ENCODE measurements around the gene CBARP. TPM values are rescaled to one million over a fixed set of nuclear protein-coding genes. Genes with fewer than 3 reads are reported as not detected.
A peak's percentile ranks its signal among the peaks of the same experiment; 100 is the strongest.

CBARP gene
- total RNA-seq, 1 experiment from 2014 or later = 23.8 TPM

DNA sequence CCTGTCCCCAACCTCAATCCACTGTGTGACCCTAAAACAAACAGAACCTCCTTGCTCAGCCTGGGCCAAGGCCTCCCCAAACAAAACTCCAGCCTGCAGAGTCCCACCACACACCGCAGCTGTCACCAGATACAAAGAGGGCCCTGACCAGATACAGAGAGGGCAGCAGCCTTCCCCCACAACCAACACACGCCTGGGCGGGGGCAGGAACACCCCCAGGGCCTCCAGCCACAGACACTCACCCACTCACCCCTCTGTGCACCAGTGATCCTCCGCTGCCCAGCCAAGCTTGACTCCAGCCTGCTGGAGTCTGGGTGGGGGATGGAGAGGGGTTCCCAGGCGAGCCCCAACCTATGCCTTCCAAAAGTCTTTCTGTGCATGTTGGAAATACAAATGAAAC, 25.4 kb upstream of the CBARP start:
- DNase-seq (ENCODE audit: low read depth, low spot score) (no peak), ATAC-seq (no peak)
- BruUV-seq (replicated peaks) = no TSS peak
- Histone ChIP-seq H3K36me3 (ENCODE audit: control insufficient read depth in 1 of 2, insufficient read depth in 2 of 2, low read length in 2 of 2) (peaks cover 0 to 2% of the 10 kb centered on the region in 2 experiments; a peak in 2 of 4 replicates), H3K4me2 (ENCODE audit: low read length) (peak overlapping the region; percentile 98), H2AFZ (ENCODE audit: low read depth, low read length, poor library complexity, severe bottlenecking) (no peak overlapping the region), H3K27ac (ENCODE audit: low read depth, low read length) (peak overlapping the region; percentile 99), H3K9me2 (ENCODE audit: insufficient read depth) (no peaks in the 10 kb centered on the region), H3K79me2 (ENCODE audit: insufficient read depth, low read length) (peaks cover 10% of the 10 kb centered on the region), H3K27me3 (ENCODE audit: insufficient read depth, low read length) (no peaks in the 10 kb centered on the region), H3K4me1 (ENCODE audit: control insufficient read depth in 1 of 2, insufficient read depth in 2 of 2, low read length in 2 of 2) (peaks cover 59 to 96% of the 10 kb centered on the region in 2 experiments), H3K9me3 (ENCODE audit: control insufficient read depth in 1 of 2, insufficient read depth in 1 of 2, low read depth in 1 of 2, low read length in 2 of 2) (no peaks in the 10 kb centered on the region), H3K4me3 (replicated peaks in 1 of 2; ENCODE audit: low read depth in 1 of 2, low read length in 2 of 2) (no peak overlapping the region), H3K9ac (ENCODE audit: low read length) (peak overlapping the region; percentile 99), H4K20me1 (ENCODE audit: insufficient read depth) (no peaks in the 10 kb centered on the region)
- intact Hi-C loops (cut with micrococcal nuclease) = no loop called here
- ChIA-PET RAD21 (ENCODE audit: low non-redundant PET in 1 of 2, low total read pairs in 2 of 2, uncharacterized antibody in 2 of 2, unreplicated experiment in 2 of 2) (no interaction called here), CTCF (no interaction called here), POLR2A (interaction anchor here (1.3 kb wide), 1 partner anchor 10 kb away, joined by 3 read pairs; no protein-coding TSS in a partner anchor)
- TF ChIP-seq ZNF274 (IDR thresholded peaks at IDR 0.05; ENCODE audit: low read depth, low read length) = no peak
- TF ChIP-seq SIN3A (IDR thresholded peaks at IDR 0.05; ENCODE audit: low read depth) = no peak
- TF ChIP-seq EGR1 (IDR thresholded peaks at IDR 0.05; ENCODE audit: low read depth) = no peak

GRCh38 chr19:1262623-1263123, 24.9 kb upstream of the CBARP start:
- CTCF ChIA-PET = interaction anchor here (1.6 kb wide), 1 partner anchor 18 kb away, joined by 15 read pairs; no protein-coding TSS in a partner anchor
- DNase-seq (ENCODE audit: low read depth, low spot score) (no peak), ATAC-seq (no peak)
- intact Hi-C loops (cut with micrococcal nuclease) = no loop called here
- POLR2A ChIA-PET = interaction anchor here (1.1 to 1.3 kb wide), 2 partner anchors 10 to 18 kb away, joined by 4 to 6 read pairs; no protein-coding TSS in a partner anchor
- H3K4me1 ChIP-seq (ENCODE audit: control insufficient read depth in 1 of 2, insufficient read depth in 2 of 2, low read length in 2 of 2) = peaks cover 61 to 96% of the 10 kb centered on the region in 2 experiments
- peaks cover 2 to 3% of the 10 kb centered on the region in 2 experiments; a peak in 2 of 4 replicates for H3K36me3 ChIP-seq (ENCODE audit: control insufficient read depth in 1 of 2, insufficient read depth in 2 of 2, low read length in 2 of 2)
- peak overlapping the region; percentile 85 to 89 for H3K4me3 ChIP-seq (replicated peaks in 1 of 2; ENCODE audit: low read depth in 1 of 2, low read length in 2 of 2)
- no peak overlapping the region for H2AFZ ChIP-seq (ENCODE audit: low read depth, low read length, poor library complexity, severe bottlenecking)
- H3K79me2 ChIP-seq (ENCODE audit: insufficient read depth, low read length) = peaks cover 15% of the 10 kb centered on the region
- no peaks in the 10 kb centered on the region for H3K9me2 ChIP-seq (ENCODE audit: insufficient read depth)
- H3K27me3 ChIP-seq (ENCODE audit: insufficient read depth, low read length) = no peaks in the 10 kb centered on the region
- no peaks in the 10 kb centered on the region for H4K20me1 ChIP-seq (ENCODE audit: insufficient read depth)
- peak overlapping the region; percentile 99 for H3K27ac ChIP-seq (ENCODE audit: low read depth, low read length)
- H3K9me3 ChIP-seq (ENCODE audit: control insufficient read depth in 1 of 2, insufficient read depth in 1 of 2, low read depth in 1 of 2, low read length in 2 of 2) = no peaks in the 10 kb centered on the region
- no peak for TF ChIP-seq CBX3 (IDR thresholded peaks at IDR 0.05; ENCODE audit: low read depth)
- no peak for TF ChIP-seq JUND (IDR thresholded peaks at IDR 0.05)
- TF ChIP-seq CEBPB (IDR thresholded peaks at IDR 0.05; ENCODE audit: low read depth) = no peak
- no peak for TF ChIP-seq EGR1 (IDR thresholded peaks at IDR 0.05; ENCODE audit: low read depth)
- TF ChIP-seq, protein P1, sequence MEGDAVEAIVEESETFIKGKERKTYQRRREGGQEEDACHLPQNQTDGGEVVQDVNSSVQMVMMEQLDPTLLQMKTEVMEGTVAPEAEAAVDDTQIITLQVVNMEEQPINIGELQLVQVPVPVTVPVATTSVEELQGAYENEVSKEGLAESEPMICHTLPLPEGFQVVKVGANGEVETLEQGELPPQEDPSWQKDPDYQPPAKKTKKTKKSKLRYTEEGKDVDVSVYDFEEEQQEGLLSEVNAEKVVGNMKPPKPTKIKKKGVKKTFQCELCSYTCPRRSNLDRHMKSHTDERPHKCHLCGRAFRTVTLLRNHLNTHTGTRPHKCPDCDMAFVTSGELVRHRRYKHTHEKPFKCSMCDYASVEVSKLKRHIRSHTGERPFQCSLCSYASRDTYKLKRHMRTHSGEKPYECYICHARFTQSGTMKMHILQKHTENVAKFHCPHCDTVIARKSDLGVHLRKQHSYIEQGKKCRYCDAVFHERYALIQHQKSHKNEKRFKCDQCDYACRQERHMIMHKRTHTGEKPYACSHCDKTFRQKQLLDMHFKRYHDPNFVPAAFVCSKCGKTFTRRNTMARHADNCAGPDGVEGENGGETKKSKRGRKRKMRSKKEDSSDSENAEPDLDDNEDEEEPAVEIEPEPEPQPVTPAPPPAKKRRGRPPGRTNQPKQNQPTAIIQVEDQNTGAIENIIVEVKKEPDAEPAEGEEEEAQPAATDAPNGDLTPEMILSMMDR (IDR thresholded peaks at IDR 0.05 in 2 of 3, conservative IDR thresholded peaks at IDR 0.05 in 1 of 3; ENCODE audit: borderline replicate concordance in 1 of 3, insufficient read depth in 1 of 3, low read depth in 2 of 3, low read length in 2 of 3) = no peak
- TF ChIP-seq POLR2AphosphoS5 (IDR thresholded peaks at IDR 0.05; ENCODE audit: low read depth, low read length) = no peak
- TF ChIP-seq TCF7L2 (IDR thresholded peaks at IDR 0.05; ENCODE audit: borderline replicate concordance, extremely low read depth, insufficient read depth, insufficient read length) = no peak
- peak overlapping the region; percentile 99 for H3K9ac ChIP-seq (ENCODE audit: low read length)
- RAD21 ChIA-PET (ENCODE audit: low non-redundant PET in 1 of 2, low total read pairs in 2 of 2, uncharacterized antibody in 2 of 2, unreplicated experiment in 2 of 2) = no interaction called here
- peak overlapping the region; percentile 98 for H3K4me2 ChIP-seq (ENCODE audit: low read length)
- no TSS peak for BruUV-seq (replicated peaks)
